WTC11 (cell line): ENCODE results near the gene SESN2. TPM values are rescaled to one million over a fixed set of nuclear protein-coding genes. Genes with fewer than 3 reads are reported as not detected.
A peak's percentile ranks its signal among the peaks of the same experiment; 100 is the strongest.

ENCODE experiments used
- ATAC-seq: fragments of 200-7000 bp; cut with Tn5 transposase; 2 replicates; pipeline ENCODE4 v1.10.0; 2021; ENCODE audit warnings: mild to moderate bottlenecking, moderate library complexity
- CTCF ChIA-PET: fragments of 300-600 bp; sonication (Branson Sonifier 250); formaldehyde crosslinking; loops from one replicate; lab custom pipeline; 2021; ENCODE audit warnings: antibody characterized with exemption; lab: Charles Lee
- POLR2A ChIA-PET: fragments of 350-600 bp; sonication (Branson Sonifier 250); formaldehyde crosslinking; loops from one replicate; lab custom pipeline; 2021; ENCODE audit warnings: antibody characterized with exemption; lab: Charles Lee
- DNase-seq: peaks from one replicate; pipeline ENCODE4 v3.0.0; 2021; ENCODE audit warnings: low spot score
- H3K27ac Mint-ChIP-seq: 2 replicates; pipeline ENCODE4 v1.8.0; 2021; ENCODE audit warnings: mixed read lengths
- H3K27me3 Mint-ChIP-seq: 2 replicates; pipeline ENCODE4 v1.8.0; 2021; ENCODE audit warnings: low read depth, mild to moderate bottlenecking, moderate library complexity, mixed read lengths
- H3K36me3 Mint-ChIP-seq: 2 replicates; pipeline ENCODE4 v1.8.0; 2021; ENCODE audit warnings: mixed read lengths
- H3K4me1 Mint-ChIP-seq: 2 replicates; pipeline ENCODE4 v1.8.0; 2022; ENCODE audit warnings: mixed read lengths
- H3K4me3 Mint-ChIP-seq: 2 replicates; pipeline ENCODE4 v1.8.0; 2021; ENCODE audit warnings: mild to moderate bottlenecking, moderate library complexity, mixed read lengths
- H3K9me3 Mint-ChIP-seq: 2 replicates; pipeline ENCODE4 v1.8.0; 2021; ENCODE audit warnings: mixed read lengths
- AFF4 ChIP-seq: sonication (generic); formaldehyde crosslinking; IDR thresholded peaks from 2 replicates; pipeline ENCODE4 v1.8.1; 2023; ENCODE audit warnings: mild to moderate bottlenecking, missing genetic modification reagents, borderline replicate concordance
- ARID4B ChIP-seq: sonication (generic); formaldehyde crosslinking; IDR thresholded peaks from 2 replicates; pipeline ENCODE4 v1.8.0; 2023; ENCODE audit warnings: missing genetic modification reagents, mild to moderate bottlenecking, borderline replicate concordance
- E2F5 ChIP-seq: sonication (generic); formaldehyde crosslinking; IDR thresholded peaks from 2 replicates; pipeline ENCODE4 v1.8.1; 2022; ENCODE audit warnings: mild to moderate bottlenecking, moderate library complexity, missing genetic modification reagents
- ETV6 ChIP-seq: sonication (generic); formaldehyde crosslinking; IDR thresholded peaks from 2 replicates; pipeline ENCODE4 v1.8.1; 2022; ENCODE audit warnings: mild to moderate bottlenecking, missing genetic modification reagents
- FOXP1 ChIP-seq: sonication (generic); formaldehyde crosslinking; IDR thresholded peaks from 2 replicates; pipeline ENCODE4 v1.8.0; 2022; ENCODE audit warnings: missing genetic modification reagents, mild to moderate bottlenecking, moderate library complexity, borderline replicate concordance
- FOXP4 ChIP-seq: sonication (generic); formaldehyde crosslinking; IDR thresholded peaks from 2 replicates; pipeline ENCODE4 v1.8.0; 2022; ENCODE audit warnings: mild to moderate bottlenecking, missing genetic modification reagents
- GTF2I ChIP-seq: fragments of 250-450 bp; sonication (Bioruptor Pico); conservative IDR thresholded peaks from 2 replicates; pipeline ENCODE4 v1.4.0; 2021; ENCODE audit warnings: mild to moderate bottlenecking
- JAZF1 ChIP-seq: fragments of 250-450 bp; sonication (Bioruptor Pico); IDR thresholded peaks from 2 replicates; pipeline ENCODE4 v1.9.0; 2021; ENCODE audit warnings: moderate library complexity, mild to moderate bottlenecking, inconsistent platforms
- KAT7 ChIP-seq: sonication (generic); formaldehyde crosslinking; IDR thresholded peaks from 2 replicates; pipeline ENCODE4 v1.8.1; 2023; ENCODE audit warnings: missing genetic modification reagents, mild to moderate bottlenecking, borderline replicate concordance
- NFE2L1 ChIP-seq: sonication (generic); formaldehyde crosslinking; IDR thresholded peaks from 2 replicates; pipeline ENCODE4 v1.8.1; 2023; ENCODE audit warnings: missing genetic modification reagents
- NFYB ChIP-seq: sonication (generic); formaldehyde crosslinking; conservative IDR thresholded peaks from 2 replicates; pipeline ENCODE4 v1.8.0; 2022; ENCODE audit warnings: low read depth, missing genetic modification reagents
- ZMAT4 ChIP-seq: fragments of 250-450 bp; sonication (Bioruptor Pico); IDR thresholded peaks from 2 replicates; pipeline ENCODE4 v1.9.0; 2021; ENCODE audit warnings: mild to moderate bottlenecking
- ZNF416 ChIP-seq: fragments of 250-450 bp; sonication (Bioruptor Pico); IDR thresholded peaks from 2 replicates; pipeline ENCODE4 v1.9.0; 2021; ENCODE audit warnings: mild to moderate bottlenecking, inconsistent platforms
- ZNF425 ChIP-seq: fragments of 250-450 bp; sonication (Bioruptor Pico); conservative IDR thresholded peaks from 2 replicates; pipeline ENCODE4 v1.9.0; 2021; ENCODE audit warnings: mild to moderate bottlenecking
- ZNF532 ChIP-seq: fragments of 250-450 bp; sonication (Bioruptor Pico); IDR thresholded peaks from 2 replicates; pipeline ENCODE4 v1.9.0; 2021; ENCODE audit warnings: mild to moderate bottlenecking, borderline replicate concordance
- ZNF671 ChIP-seq: fragments of 250-450 bp; sonication (Bioruptor Pico); IDR thresholded peaks from 2 replicates; pipeline ENCODE4 v1.8.0; 2021; ENCODE audit warnings: mild to moderate bottlenecking
- total RNA-seq: library from RNA; stranded (reverse); gene quantifications from 3 replicates; pipeline ENCODE4 v1.2.3, GENCODE V29; 2021

SESN2 gene
- total RNA-seq, 1 experiment from 2014 or later: 38.1 TPM

- no peaks in the 10 kb centered on the region for H3K9me3 Mint-ChIP-seq
- peak; percentile 25; the same call in 1 of the 2 replicates for TF ChIP-seq ETV6
- TF ChIP-seq GTF2I (CRISPR knock-in tag): no peak
- TF ChIP-seq AFF4 (CRISPR knock-in tag): no peak
- TF ChIP-seq, all 79 proteins: peak for 1
- ATAC-seq (peak; percentile 97), DNase-seq (peak; percentile 50)
- Mint-ChIP-seq H3K4me1 (peaks cover 27% of the 10 kb centered on the region), H3K36me3 (no peaks in the 10 kb centered on the region), H3K27ac (peak overlapping the region; percentile 94), H3K27me3 (no peaks in the 10 kb centered on the region), H3K4me3 (no peak overlapping the region)
- ChIA-PET POLR2A (no interaction called here), CTCF (interaction anchor here (1.2 to 1.9 kb wide), 3 partner anchors 38 to 82 kb away, joined by 3 to 11 read pairs (median 4); partner anchors contain the start of gene MED18)
These were observed 31.5 kb downstream of the SESN2 start for GRCh38 chr1:28290851-28291250.

- Mint-ChIP-seq H3K4me1 (peaks cover 36% of the 10 kb centered on the region), H3K36me3 (no peaks in the 10 kb centered on the region), H3K4me3 (no peak overlapping the region), H3K9me3 (no peaks in the 10 kb centered on the region), H3K27ac (peak overlapping the region; percentile 42), H3K27me3 (no peaks in the 10 kb centered on the region)
- POLR2A ChIA-PET: no interaction called here
- CTCF ChIA-PET: interaction anchor here (1.4 to 1.9 kb wide), 2 partner anchors 37 to 43 kb away, joined by 4 to 11 read pairs; partner anchors contain the start of gene MED18
- ATAC-seq: no peak
- no peak for DNase-seq
- TF ChIP-seq ZNF416 (CRISPR knock-in tag): no peak
- no peak for TF ChIP-seq ZNF671
- no peak for TF ChIP-seq JAZF1 (CRISPR knock-in tag)
- TF ChIP-seq E2F5 (CRISPR knock-in tag): no peak
- TF ChIP-seq FOXP1 (CRISPR knock-in tag): no peak
- no peak for TF ChIP-seq ARID4B (CRISPR knock-in tag)
- TF ChIP-seq ZMAT4 (CRISPR knock-in tag): no peak
- TF ChIP-seq FOXP4 (CRISPR knock-in tag): no peak
- no peak for TF ChIP-seq ZNF532
- no peak for TF ChIP-seq NFYB (CRISPR knock-in tag)
- no peak for TF ChIP-seq KAT7
- TF ChIP-seq ZNF425: no peak
- no peak for TF ChIP-seq NFE2L1
These were observed 32.4 kb downstream of the SESN2 start for GRCh38 chr1:28291711-28292110.
